ENCODE data around the gene FMR1.

FMR1 gene

DNA sequence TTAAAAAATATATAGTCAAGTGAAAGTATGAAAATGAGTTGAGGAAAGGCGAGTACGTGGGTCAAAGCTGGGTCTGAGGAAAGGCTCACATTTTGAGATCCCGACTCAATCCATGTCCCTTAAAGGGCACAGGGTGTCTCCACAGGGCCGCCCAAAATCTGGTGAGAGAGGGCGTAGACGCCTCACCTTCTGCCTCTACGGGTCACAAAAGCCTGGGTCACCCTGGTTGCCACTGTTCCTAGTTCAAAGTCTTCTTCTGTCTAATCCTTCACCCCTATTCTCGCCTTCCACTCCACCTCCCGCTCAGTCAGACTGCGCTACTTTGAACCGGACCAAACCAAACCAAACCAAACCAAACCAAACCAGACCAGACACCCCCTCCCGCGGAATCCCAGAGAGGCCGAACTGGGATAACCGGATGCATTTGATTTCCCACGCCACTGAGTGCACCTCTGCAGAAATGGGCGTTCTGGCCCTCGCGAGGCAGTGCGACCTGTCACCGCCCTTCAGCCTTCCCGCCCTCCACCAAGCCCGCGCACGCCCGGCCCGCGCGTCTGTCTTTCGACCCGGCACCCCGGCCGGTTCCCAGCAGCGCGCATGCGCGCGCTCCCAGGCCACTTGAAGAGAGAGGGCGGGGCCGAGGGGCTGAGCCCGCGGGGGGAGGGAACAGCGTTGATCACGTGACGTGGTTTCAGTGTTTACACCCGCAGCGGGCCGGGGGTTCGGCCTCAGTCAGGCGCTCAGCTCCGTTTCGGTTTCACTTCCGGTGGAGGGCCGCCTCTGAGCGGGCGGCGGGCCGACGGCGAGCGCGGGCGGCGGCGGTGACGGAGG, at the start of gene FMR1:
Gene FMR1, plus strand, starts transcription at position 728 of the 831 bp plus-strand sequence. CDS start 261 bp downstream, outside the sequence.
- no peaks in the 10 kb centered on the region for H3K27me3 Mint-ChIP-seq
- peaks cover 16% of the 10 kb centered on the region for H3K4me1 Mint-ChIP-seq
- H3K9me3 Mint-ChIP-seq = no peaks in the 10 kb centered on the region
- peaks cover 16% of the 10 kb centered on the region for H3K36me3 Mint-ChIP-seq (ENCODE audit: insufficient read depth)
- H3K4me3 Mint-ChIP-seq = peak within 1 kb of the TSS; percentile 93
- peak within 1 kb of the TSS; percentile 91 for H3K27ac Mint-ChIP-seq (ENCODE audit: low read depth)
- ATAC-seq (replicated peaks; ENCODE audit: extremely low read depth, poor library complexity, severe bottlenecking) (peak; percentile 83), DNase-seq (ENCODE audit: low spot score in 2 of 2) (peak; percentile 85 to 93)

DNA sequence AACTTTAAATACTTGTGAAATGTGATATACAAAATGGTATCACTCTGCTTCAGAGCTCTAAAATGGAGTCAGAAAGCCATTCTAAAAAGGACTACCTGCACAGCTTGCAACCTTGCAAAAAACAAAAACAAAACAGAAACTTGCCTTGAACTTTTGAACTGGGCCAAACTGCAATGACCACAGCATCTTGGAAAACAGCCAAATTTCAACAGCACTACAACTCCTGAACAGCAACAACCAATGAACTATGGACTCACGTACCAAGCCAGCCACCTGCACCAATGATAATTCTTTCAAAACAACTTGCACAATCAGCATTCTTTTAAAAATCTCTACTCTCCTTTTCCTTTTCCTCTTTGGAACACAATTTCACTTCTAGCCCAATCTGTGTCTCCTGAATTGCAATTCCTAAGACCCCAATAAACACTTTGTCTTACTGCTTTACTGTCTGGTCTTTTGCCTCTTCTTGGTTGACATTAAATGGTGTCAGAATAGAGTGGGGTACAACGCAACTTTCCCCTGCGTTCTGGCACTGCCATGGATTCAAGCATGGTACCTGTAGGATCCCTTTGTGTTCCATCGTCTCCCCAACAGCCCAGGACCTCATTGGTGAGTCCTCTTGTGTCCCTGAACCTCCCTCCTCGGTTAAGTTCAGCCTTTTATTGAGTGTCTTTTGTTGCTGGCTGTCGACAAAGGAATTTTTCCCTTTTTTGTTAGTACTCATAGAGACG, 35.7 kb upstream of the FMR1 start:
- Mint-ChIP-seq H3K27ac (ENCODE audit: low read depth) (no peak overlapping the region), H3K36me3 (ENCODE audit: insufficient read depth) (no peaks in the 10 kb centered on the region), H3K4me3 (no peak overlapping the region), H3K4me1 (peaks cover 12% of the 10 kb centered on the region), H3K9me3 (peaks cover under 1% of the 10 kb centered on the region), H3K27me3 (no peaks in the 10 kb centered on the region)
- ATAC-seq (replicated peaks; ENCODE audit: extremely low read depth, poor library complexity, severe bottlenecking) (no peak), DNase-seq (ENCODE audit: low spot score in 2 of 2) (no peak)

DNA sequence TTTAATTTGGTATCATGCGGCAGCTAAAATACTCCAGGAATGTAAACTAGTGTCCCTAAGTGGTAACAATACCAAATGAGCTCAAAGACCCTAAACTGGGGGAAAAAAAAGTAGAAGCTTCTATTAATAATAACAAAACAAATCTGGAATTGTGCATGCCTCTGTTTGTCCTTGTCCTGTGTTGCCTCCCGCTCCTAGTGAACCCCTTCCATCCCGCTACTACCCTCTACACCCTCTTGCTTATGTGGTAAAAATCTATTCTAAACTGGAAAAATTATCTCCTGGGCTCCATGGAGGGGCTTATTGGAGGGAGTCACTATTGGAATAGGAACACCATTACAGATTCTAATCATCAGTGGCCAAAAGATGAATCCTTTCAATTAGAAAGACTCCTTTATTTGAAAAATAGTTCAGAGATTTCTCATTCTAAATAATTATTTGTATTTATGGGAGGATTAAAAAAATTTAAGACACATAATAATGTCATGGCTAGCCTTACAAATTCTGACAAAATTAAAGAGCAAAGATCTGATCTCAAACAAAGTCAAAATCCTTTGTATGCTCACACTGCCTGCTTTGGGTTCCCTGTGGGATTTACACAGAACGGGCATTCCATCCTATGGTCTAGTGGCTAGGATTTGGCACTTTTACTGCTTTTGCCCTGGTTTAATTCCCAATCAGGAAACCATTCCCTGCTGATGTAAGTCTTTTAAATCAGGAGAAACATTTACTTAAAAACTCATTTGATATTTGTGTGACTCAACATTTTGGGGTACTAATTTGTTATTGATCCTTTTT, 34.7 kb upstream of the FMR1 start:
- no peak overlapping the region for H3K27ac Mint-ChIP-seq (ENCODE audit: low read depth)
- H3K27me3 Mint-ChIP-seq = no peaks in the 10 kb centered on the region
- H3K4me3 Mint-ChIP-seq = no peak overlapping the region
- no peaks in the 10 kb centered on the region for H3K9me3 Mint-ChIP-seq
- no peak for DNase-seq (ENCODE audit: low spot score in 2 of 2)
- no peaks in the 10 kb centered on the region for H3K36me3 Mint-ChIP-seq (ENCODE audit: insufficient read depth)
- H3K4me1 Mint-ChIP-seq = peaks cover 12% of the 10 kb centered on the region
- no peak for ATAC-seq (replicated peaks; ENCODE audit: extremely low read depth, poor library complexity, severe bottlenecking)

DNA sequence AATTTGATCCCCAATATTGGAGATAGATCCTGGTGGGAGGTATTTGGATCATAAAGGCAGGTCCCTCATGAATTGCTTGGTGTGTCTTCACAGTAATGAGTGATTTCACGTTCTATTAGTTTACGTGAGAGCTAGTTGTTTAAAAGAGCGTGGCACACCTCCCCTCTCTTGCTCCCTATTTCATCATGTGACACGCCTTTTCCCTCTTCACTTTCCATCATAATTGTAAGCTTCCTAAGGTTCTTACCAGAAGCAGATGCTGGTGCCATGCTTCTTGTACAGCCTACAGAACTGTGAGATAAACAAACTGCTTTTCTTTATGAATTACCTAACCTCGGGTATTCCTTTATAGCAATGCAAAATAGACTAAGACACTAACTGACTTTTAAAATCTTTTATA, 34.0 kb upstream of the FMR1 start:
- Mint-ChIP-seq H3K4me1 (peaks cover 12% of the 10 kb centered on the region), H3K4me3 (no peak overlapping the region), H3K9me3 (no peaks in the 10 kb centered on the region), H3K27me3 (no peaks in the 10 kb centered on the region), H3K36me3 (ENCODE audit: insufficient read depth) (no peaks in the 10 kb centered on the region), H3K27ac (ENCODE audit: low read depth) (no peak overlapping the region)
- ATAC-seq (replicated peaks; ENCODE audit: extremely low read depth, poor library complexity, severe bottlenecking) (no peak), DNase-seq (ENCODE audit: low spot score in 2 of 2) (no peak)

DNA sequence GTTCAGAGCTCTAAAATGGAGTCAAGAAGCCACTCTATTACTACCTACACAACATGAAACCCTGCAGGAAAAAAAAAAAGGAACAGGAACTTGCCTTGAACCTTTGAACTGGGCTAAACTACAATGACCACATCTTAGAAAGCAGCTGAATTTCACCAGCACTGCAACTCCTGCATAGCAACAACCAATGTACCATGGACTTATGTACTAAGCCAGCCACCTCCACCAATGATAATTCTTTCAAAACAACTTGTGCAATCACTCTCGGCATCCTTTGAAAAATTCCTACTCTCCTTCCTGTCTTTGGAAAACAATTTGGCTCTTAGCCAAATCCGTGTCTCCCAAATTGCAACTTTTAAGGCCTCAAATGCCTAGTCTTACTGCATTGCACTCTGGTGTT, 26.8 kb upstream of the FMR1 start:
- H3K27ac Mint-ChIP-seq (ENCODE audit: low read depth) = no peak overlapping the region
- peaks cover 7% of the 10 kb centered on the region for H3K9me3 Mint-ChIP-seq
- H3K4me3 Mint-ChIP-seq = no peak overlapping the region
- DNase-seq (ENCODE audit: low spot score in 2 of 2) (no peak), ATAC-seq (replicated peaks; ENCODE audit: extremely low read depth, poor library complexity, severe bottlenecking) (no peak)
- H3K4me1 Mint-ChIP-seq = no peaks in the 10 kb centered on the region
- peaks cover 10% of the 10 kb centered on the region for H3K27me3 Mint-ChIP-seq
- H3K36me3 Mint-ChIP-seq (ENCODE audit: insufficient read depth) = no peaks in the 10 kb centered on the region

DNA sequence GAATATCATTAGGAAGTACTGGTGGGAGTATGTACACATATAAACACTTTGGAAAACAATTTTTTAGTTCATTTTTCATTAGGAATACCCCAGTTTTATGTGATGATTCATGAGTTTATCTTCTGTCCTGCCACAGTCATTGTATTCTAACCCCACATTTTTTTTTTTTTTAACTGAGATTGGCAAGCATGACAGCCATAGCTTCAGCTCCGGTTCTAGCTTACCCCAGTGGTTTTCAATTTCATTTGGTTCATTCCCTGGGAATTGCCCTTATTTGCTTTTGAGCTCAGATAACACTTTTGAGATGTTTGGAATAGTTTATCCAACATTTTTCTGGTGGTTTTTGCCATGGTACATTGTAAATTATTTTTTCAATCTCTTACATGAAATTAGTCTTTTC, 21.0 kb upstream of the FMR1 start:
- ATAC-seq (replicated peaks; ENCODE audit: extremely low read depth, poor library complexity, severe bottlenecking) = no peak
- no peak for DNase-seq (ENCODE audit: low spot score in 2 of 2)
- Mint-ChIP-seq H3K27ac (ENCODE audit: low read depth) (no peak overlapping the region), H3K9me3 (peaks cover 7% of the 10 kb centered on the region), H3K36me3 (ENCODE audit: insufficient read depth) (no peaks in the 10 kb centered on the region), H3K4me3 (no peak overlapping the region), H3K27me3 (peaks cover 23% of the 10 kb centered on the region), H3K4me1 (no peaks in the 10 kb centered on the region)

DNA sequence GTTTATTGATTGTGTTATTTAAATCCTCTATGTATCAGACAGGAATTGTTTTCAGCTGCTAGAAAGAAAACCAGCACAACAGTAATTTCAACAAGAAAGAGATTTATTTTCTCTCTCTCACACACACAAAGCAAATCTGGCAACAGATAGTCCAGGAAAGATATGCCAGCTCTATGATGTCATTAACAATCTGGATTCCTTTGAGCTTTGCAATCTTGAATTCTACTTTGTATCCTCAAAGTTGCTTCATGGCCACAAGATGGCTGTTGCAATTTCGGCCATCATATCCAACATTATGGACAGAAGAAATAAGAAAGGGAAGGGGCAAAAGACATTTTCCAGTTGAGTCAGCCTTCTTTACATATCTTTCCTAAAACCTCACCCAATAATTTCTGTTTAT, 19.8 kb upstream of the FMR1 start:
- Mint-ChIP-seq H3K27me3 (peaks cover 23% of the 10 kb centered on the region), H3K9me3 (peaks cover 7% of the 10 kb centered on the region)
- DNase-seq (ENCODE audit: low spot score in 2 of 2) = no peak

DNA sequence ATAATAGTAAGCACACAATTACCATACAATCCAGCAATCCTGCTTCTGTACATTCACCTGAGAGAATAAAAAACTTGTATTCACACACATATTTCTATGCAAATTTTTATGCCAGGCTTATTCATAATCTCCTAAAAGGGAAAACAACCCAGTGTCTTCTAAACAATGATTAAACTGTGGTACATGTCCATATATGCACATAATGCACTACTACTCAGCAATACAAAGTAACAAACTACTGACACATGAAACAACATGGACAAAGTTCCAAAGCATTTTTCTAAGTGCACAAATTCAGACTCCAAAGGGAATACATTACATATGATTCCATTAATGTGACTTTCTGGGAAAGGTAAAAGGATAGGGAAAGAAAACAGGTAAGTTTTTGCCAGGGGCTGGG, 18.0 kb upstream of the FMR1 start:
- peaks cover 17% of the 10 kb centered on the region for H3K27me3 Mint-ChIP-seq
- H3K27ac Mint-ChIP-seq (ENCODE audit: low read depth) = no peak overlapping the region
- H3K4me1 Mint-ChIP-seq = no peaks in the 10 kb centered on the region
- DNase-seq (ENCODE audit: low spot score in 2 of 2) (no peak), ATAC-seq (replicated peaks; ENCODE audit: extremely low read depth, poor library complexity, severe bottlenecking) (no peak)
- H3K36me3 Mint-ChIP-seq (ENCODE audit: insufficient read depth) = no peaks in the 10 kb centered on the region
- H3K4me3 Mint-ChIP-seq = no peak overlapping the region
- H3K9me3 Mint-ChIP-seq = peaks cover 1% of the 10 kb centered on the region

More for the DNA sequence above, 19.8 kb upstream of the FMR1 start:
- Mint-ChIP-seq H3K4me3 (no peak overlapping the region), H3K36me3 (ENCODE audit: insufficient read depth) (no peaks in the 10 kb centered on the region), H3K27ac (ENCODE audit: low read depth) (no peak overlapping the region), H3K4me1 (no peaks in the 10 kb centered on the region)
- no peak for ATAC-seq (replicated peaks; ENCODE audit: extremely low read depth, poor library complexity, severe bottlenecking)

DNA sequence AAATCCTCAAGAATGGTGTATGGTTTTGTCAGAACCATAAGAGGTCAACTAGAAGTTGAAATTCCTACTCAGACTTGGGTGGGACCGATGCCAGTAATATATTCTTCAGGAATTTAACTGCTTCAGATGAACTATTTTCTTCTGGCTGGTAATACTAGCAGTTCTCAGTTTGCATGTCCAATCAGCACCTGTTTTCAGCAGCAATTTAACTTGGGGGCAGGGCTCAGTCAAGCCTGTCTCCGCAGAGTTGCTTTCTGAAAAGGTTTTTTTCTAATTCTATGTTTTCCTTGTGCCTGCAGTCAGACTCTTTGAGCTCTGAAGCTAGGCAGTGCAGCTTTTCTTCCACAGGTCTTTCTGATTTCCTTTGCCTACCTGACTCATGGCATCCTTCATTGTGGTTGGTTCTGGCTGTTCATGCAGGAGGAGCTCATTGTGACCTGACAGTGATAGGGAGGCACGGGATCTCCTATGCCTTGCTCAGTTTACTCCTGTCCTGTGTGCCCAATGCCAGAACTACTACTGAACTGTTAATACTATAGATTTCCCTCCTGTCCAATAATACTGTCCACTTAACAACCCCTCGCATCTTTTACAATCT, 17.3 kb upstream of the FMR1 start:
- ATAC-seq (replicated peaks; ENCODE audit: extremely low read depth, poor library complexity, severe bottlenecking) = no peak
- Mint-ChIP-seq H3K9me3 (no peaks in the 10 kb centered on the region), H3K4me1 (no peaks in the 10 kb centered on the region), H3K27ac (ENCODE audit: low read depth) (no peak overlapping the region), H3K4me3 (no peak overlapping the region), H3K27me3 (peaks cover 13% of the 10 kb centered on the region), H3K36me3 (ENCODE audit: insufficient read depth) (no peaks in the 10 kb centered on the region)
- DNase-seq (ENCODE audit: low spot score in 2 of 2) = no peak

DNA sequence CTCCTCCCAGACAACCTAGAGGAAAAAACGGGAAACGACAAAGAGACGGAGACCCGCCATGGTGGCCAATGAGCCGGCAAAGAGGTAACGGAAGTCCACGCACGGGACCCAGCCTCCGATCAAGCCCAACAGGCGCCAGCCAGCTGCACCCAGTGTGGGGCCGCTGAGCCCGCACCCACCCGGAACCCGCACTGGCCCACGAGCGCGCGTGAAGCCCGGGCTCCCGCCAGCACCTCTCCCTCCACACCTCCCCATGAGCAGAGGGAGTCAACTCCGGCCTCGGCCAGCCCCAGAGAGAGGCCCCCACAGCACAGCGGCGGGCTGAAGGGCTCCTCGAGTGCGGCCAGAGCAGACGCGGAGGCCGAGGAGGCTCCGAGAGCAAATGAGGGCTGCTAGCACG, 14.6 kb upstream of the FMR1 start:
- DNase-seq (ENCODE audit: low spot score in 2 of 2) (no peak), ATAC-seq (replicated peaks; ENCODE audit: extremely low read depth, poor library complexity, severe bottlenecking) (no peak)
- H3K36me3 Mint-ChIP-seq (ENCODE audit: insufficient read depth) = no peaks in the 10 kb centered on the region
- no peaks in the 10 kb centered on the region for H3K4me1 Mint-ChIP-seq
- H3K27ac Mint-ChIP-seq (ENCODE audit: low read depth) = no peak overlapping the region
- no peaks in the 10 kb centered on the region for H3K9me3 Mint-ChIP-seq
- no peak overlapping the region for H3K4me3 Mint-ChIP-seq
- peaks cover 9% of the 10 kb centered on the region for H3K27me3 Mint-ChIP-seq

DNA sequence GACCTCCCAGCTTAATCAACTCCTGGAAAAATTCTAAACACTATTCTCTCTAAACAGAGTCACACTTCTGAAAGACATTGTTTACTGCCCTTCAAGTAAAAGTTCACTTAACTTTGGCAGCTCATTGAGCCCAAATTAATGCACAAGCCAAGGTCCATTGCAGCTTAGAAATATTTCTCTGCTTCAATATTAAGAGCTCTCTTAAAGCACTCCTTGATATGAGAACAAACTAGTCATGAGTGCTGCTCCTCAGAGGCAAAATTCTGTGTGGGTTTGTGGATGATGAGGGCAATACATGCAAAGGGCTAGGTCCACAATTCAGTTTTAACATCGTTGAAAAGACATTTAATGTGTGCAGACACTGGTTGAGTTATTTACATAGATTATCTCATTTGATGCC, 12.8 kb upstream of the FMR1 start:
- Mint-ChIP-seq H3K4me1 (no peaks in the 10 kb centered on the region), H3K36me3 (ENCODE audit: insufficient read depth) (no peaks in the 10 kb centered on the region), H3K9me3 (no peaks in the 10 kb centered on the region), H3K27ac (ENCODE audit: low read depth) (no peak overlapping the region), H3K4me3 (no peak overlapping the region), H3K27me3 (no peaks in the 10 kb centered on the region)
- DNase-seq (ENCODE audit: low spot score in 2 of 2) (no peak), ATAC-seq (replicated peaks; ENCODE audit: extremely low read depth, poor library complexity, severe bottlenecking) (no peak)

DNA sequence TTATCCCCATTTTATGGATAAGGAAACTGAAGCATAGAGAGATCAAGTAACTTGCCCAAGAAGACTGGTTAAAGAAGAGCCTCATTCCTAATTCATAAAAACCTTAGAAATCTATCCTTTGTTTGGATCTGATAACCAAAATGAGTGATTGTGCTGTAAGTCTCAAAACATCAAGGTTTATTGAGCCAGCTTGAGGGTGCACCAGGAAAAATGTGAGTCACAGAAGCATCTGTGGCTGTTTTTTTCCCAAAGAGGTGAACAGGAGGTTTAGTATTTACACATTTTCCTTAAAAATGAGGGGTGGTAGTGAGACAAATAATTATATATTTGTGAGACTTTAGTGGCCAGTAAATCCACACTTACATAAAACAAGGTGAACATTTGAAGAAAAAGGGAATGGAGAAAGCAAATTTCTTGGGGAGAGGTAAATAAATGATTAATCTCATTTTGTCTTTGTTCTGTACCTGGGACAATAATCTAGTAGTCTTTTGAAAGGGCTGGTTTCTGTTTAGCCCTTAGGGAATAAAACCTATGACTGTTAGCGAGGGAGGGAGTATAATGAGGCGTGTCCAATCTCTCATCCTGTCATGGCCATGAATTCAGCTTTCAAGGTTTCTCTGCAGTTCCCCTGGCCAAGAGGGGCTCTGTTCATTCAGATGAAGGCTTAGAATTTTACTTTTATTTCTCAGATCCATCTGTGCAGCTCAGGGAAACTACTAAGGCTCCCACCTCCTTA, 12.2 kb upstream of the FMR1 start:
- DNase-seq (ENCODE audit: low spot score in 2 of 2) = no peak
- ATAC-seq (replicated peaks; ENCODE audit: extremely low read depth, poor library complexity, severe bottlenecking) = no peak
- H3K27me3 Mint-ChIP-seq = no peaks in the 10 kb centered on the region
- no peak overlapping the region for H3K4me3 Mint-ChIP-seq
- no peaks in the 10 kb centered on the region for H3K36me3 Mint-ChIP-seq (ENCODE audit: insufficient read depth)
- H3K4me1 Mint-ChIP-seq = no peaks in the 10 kb centered on the region
- no peaks in the 10 kb centered on the region for H3K9me3 Mint-ChIP-seq
- H3K27ac Mint-ChIP-seq (ENCODE audit: low read depth) = no peak overlapping the region
